ENCODE results near the gene IL23A.
"Not testable (repeated sequence)": the region's sequence is repeated elsewhere in the genome, so short reads cannot be mapped to it uniquely, and the experiment has no call there.

Gene IL23A

GRCh38 chr12:56338308-56339157 is at the start of gene IL23A:
TSS of gene IL23A (plus strand) at chr12:56338884. CDS start at chr12:56339045, 161 bp downstream.
- FAIRE-seq, result no peak

GRCh38 chr12:56293795-56294194 is 44.9 kb upstream of the IL23A start:
- no peak for FAIRE-seq

- FAIRE-seq, result no peak
Observed at GRCh38 chr12:56296295-56296694, 42.4 kb upstream of the IL23A start.

- no peak for FAIRE-seq
Observed at GRCh38 chr12:56297400-56297799, 41.3 kb upstream of the IL23A start.

- FAIRE-seq, result no peak
Observed at GRCh38 chr12:56298828-56299227, 39.9 kb upstream of the IL23A start.

- FAIRE-seq, result no peak
Observed at GRCh38 chr12:56299308-56299852, 39.3 kb upstream of the IL23A start.

- FAIRE-seq, result no peak
Observed at GRCh38 chr12:56299853-56300643, 38.6 kb upstream of the IL23A start, which contains the start of gene CS. TSS of gene CS (minus strand) at chr12:56300330. CDS start at chr12:56300201, 129 bp downstream.

GRCh38 chr12:56300644-56301464 is 37.8 kb upstream of the IL23A start:
- no peak for FAIRE-seq

GRCh38 chr12:56304276-56304675 is 34.4 kb upstream of the IL23A start:
- FAIRE-seq, result no peak

GRCh38 chr12:56304872-56305590 is 33.7 kb upstream of the IL23A start:
- no peak for FAIRE-seq

GRCh38 chr12:56307221-56307965 is 31.3 kb upstream of the IL23A start:
- no peak for FAIRE-seq

- FAIRE-seq, result no peak
Observed at GRCh38 chr12:56308714-56309113, 30.0 kb upstream of the IL23A start.

- no peak for FAIRE-seq
Observed at GRCh38 chr12:56311003-56311402, 27.7 kb upstream of the IL23A start.

- no peak for FAIRE-seq
Observed at GRCh38 chr12:56315249-56315621, 23.4 kb upstream of the IL23A start.

GRCh38 chr12:56315622-56316473 is 22.8 kb upstream of the IL23A start, which contains the start of gene CNPY2:
TSS of gene CNPY2 (minus strand) at chr12:56315988. CDS start at chr12:56315217, 771 bp downstream.
- peak; percentile 76 for FAIRE-seq

GRCh38 chr12:56317675-56318074 is 21.0 kb upstream of the IL23A start:
- no peak for FAIRE-seq

- no peak for FAIRE-seq
Observed at GRCh38 chr12:56321027-56321426, 17.7 kb upstream of the IL23A start.

GRCh38 chr12:56321610-56322009 is 17.1 kb upstream of the IL23A start:
- FAIRE-seq, result not testable (repeated sequence)

- FAIRE-seq, result no peak
Observed at GRCh38 chr12:56324206-56324605, 14.5 kb upstream of the IL23A start.

- no peak for FAIRE-seq
Observed at GRCh38 chr12:56326126-56326525, 12.6 kb upstream of the IL23A start.
